Measurements from ENCODE around the gene BRAF. TPM values are rescaled to one million over a fixed set of nuclear protein-coding genes. Genes with fewer than 3 reads are reported as not detected.
"Not testable (repeated sequence)": the region's sequence is repeated elsewhere in the genome, so short reads cannot be mapped to it uniquely, and the experiment has no call there.

The BRAF gene
- total and polyA plus RNA-seq, 2 donors, result 11.0 to 17.3 TPM

DNA sequence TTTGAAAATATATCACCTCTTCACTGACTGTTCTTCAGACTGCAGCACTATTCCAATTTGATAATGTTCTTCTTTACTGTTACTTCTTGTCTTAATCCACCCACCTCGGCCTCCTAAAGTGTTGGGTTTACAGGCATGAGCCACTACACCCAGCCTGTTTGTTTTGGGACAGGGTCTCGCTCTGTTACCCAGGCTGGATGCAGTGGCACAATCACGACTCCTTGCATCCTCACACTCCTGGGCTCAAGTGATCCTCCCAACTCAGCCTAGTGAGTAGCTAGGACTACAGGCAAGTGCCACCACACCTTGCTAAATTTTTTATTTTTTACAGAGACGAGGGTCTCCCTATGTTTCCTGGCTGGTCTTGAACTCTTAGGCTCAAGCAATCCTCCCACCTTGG, 150.4 kb downstream of the BRAF start:
- no peak overlapping the region for H3K27ac ChIP-seq (ENCODE audit: low read depth in 1 of 2, low read length in 1 of 2)
- H3K27me3 ChIP-seq (ENCODE audit: control insufficient read depth in 2 of 2, insufficient read depth in 1 of 2, low read length in 1 of 2), result no peaks in the 10 kb centered on the region
- 97% methylated on average over 4 of the region's 4 CpGs for WGBS
- peaks cover 12 to 36% of the 10 kb centered on the region in 2 donors for H3K36me3 ChIP-seq (ENCODE audit: control insufficient read depth in 2 of 2, insufficient read depth in 2 of 2, low read length in 1 of 2)
- no peaks in the 10 kb centered on the region for H3K9me3 ChIP-seq (ENCODE audit: control insufficient read depth in 2 of 2, insufficient read depth in 1 of 2, low read length in 1 of 2)
- no peak for DNase-seq (ENCODE audit: low read depth in 6 of 9, low spot score in 9 of 9)
- H3K4me1 ChIP-seq (ENCODE audit: control insufficient read depth in 2 of 2, insufficient read depth in 2 of 2, low read length in 2 of 2), result no peaks in the 10 kb centered on the region
- no peak overlapping the region for H3K4me3 ChIP-seq (ENCODE audit: low read length in 2 of 2)

DNA sequence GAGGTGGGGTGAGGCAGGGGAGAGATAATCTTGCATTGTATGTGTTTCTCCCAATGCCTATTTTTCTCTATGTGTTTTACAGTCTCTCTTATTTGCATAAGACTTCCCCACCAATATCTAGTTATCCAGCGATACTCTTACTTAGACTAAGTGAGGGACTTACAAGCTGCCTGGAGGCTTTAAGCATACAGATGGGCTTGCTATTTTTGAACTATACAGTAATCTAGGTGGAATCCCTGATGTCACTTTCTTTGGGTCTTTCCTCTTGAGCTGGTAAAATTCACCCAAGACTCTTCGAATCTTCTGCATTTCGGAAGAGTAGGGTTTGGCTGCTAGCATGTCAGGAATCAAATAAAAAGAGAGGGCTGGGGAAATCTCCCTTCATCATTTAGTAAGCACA, 151.6 kb downstream of the BRAF start:
- no peak overlapping the region for H3K27ac ChIP-seq (ENCODE audit: low read depth in 1 of 2, low read length in 1 of 2)
- no peaks in the 10 kb centered on the region for H3K4me1 ChIP-seq (ENCODE audit: control insufficient read depth in 2 of 2, insufficient read depth in 2 of 2, low read length in 2 of 2)
- no peak for DNase-seq (ENCODE audit: low read depth in 6 of 9, low spot score in 9 of 9)
- no peaks in the 10 kb centered on the region for H3K27me3 ChIP-seq (ENCODE audit: control insufficient read depth in 2 of 2, insufficient read depth in 1 of 2, low read length in 1 of 2)
- peaks cover 12 to 28% of the 10 kb centered on the region in 2 donors for H3K36me3 ChIP-seq (ENCODE audit: control insufficient read depth in 2 of 2, insufficient read depth in 2 of 2, low read length in 1 of 2)
- 96% methylated on average over 3 of the region's 3 CpGs for WGBS
- H3K4me3 ChIP-seq (ENCODE audit: low read length in 2 of 2), result no peak overlapping the region
- peaks cover 0 to 4% of the 10 kb centered on the region in 2 donors for H3K9me3 ChIP-seq (ENCODE audit: control insufficient read depth in 2 of 2, insufficient read depth in 1 of 2, low read length in 1 of 2)

DNA sequence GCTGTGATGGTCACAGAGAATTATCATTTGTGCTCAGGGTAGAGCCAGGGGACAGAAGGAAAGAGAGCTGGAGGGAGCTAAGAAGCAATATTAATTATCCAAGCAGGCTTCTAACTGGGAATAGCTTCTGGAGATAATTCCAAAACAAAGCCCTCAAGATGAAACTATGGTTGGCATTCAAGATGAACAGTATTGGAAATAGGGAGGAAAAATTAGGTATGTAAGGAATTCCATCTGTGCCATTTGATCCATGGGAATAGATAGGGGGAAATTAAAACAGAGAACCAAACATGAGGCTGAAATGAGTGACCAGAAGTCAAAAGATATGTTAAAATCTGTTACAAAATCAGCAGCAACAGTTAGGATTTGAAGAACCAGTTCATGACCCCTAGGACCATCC, 152.9 kb downstream of the BRAF start:
- Histone ChIP-seq H3K4me1 (ENCODE audit: control insufficient read depth in 2 of 2, insufficient read depth in 2 of 2, low read length in 2 of 2) (no peaks in the 10 kb centered on the region), H3K27ac (ENCODE audit: low read depth in 1 of 2, low read length in 1 of 2) (no peak overlapping the region)
- DNase-seq (ENCODE audit: low read depth in 6 of 9, low spot score in 9 of 9), result no peak

GRCh38 chr7:140769852-140770251, 154.9 kb downstream of the BRAF start:
- no peaks in the 10 kb centered on the region for H3K4me1 ChIP-seq (ENCODE audit: control insufficient read depth in 2 of 2, insufficient read depth in 2 of 2, low read length in 2 of 2)
- peaks cover 12 to 19% of the 10 kb centered on the region in 2 donors for H3K36me3 ChIP-seq (ENCODE audit: control insufficient read depth in 2 of 2, insufficient read depth in 2 of 2, low read length in 1 of 2)
- no peak for DNase-seq (ENCODE audit: low read depth in 6 of 9, low spot score in 9 of 9)
- H3K4me3 ChIP-seq (ENCODE audit: low read length in 2 of 2), result no peak overlapping the region
- H3K9me3 ChIP-seq (ENCODE audit: control insufficient read depth in 2 of 2, insufficient read depth in 1 of 2, low read length in 1 of 2), result peaks cover 0 to 4% of the 10 kb centered on the region in 2 donors
- 98% methylated on average over 3 of the region's 3 CpGs for WGBS
- H3K27ac ChIP-seq (ENCODE audit: low read depth in 1 of 2, low read length in 1 of 2), result no peak overlapping the region
- no peaks in the 10 kb centered on the region for H3K27me3 ChIP-seq (ENCODE audit: control insufficient read depth in 2 of 2, insufficient read depth in 1 of 2, low read length in 1 of 2)

More for the DNA sequence above, 152.9 kb downstream of the BRAF start:
- H3K9me3 ChIP-seq (ENCODE audit: control insufficient read depth in 2 of 2, insufficient read depth in 1 of 2, low read length in 1 of 2), result peaks cover 0 to 4% of the 10 kb centered on the region in 2 donors
- no peaks in the 10 kb centered on the region for H3K27me3 ChIP-seq (ENCODE audit: control insufficient read depth in 2 of 2, insufficient read depth in 1 of 2, low read length in 1 of 2)
- H3K36me3 ChIP-seq (ENCODE audit: control insufficient read depth in 2 of 2, insufficient read depth in 2 of 2, low read length in 1 of 2), result peaks cover 14 to 30% of the 10 kb centered on the region in 2 donors
- H3K4me3 ChIP-seq (ENCODE audit: low read length in 2 of 2), result no peak overlapping the region

DNA sequence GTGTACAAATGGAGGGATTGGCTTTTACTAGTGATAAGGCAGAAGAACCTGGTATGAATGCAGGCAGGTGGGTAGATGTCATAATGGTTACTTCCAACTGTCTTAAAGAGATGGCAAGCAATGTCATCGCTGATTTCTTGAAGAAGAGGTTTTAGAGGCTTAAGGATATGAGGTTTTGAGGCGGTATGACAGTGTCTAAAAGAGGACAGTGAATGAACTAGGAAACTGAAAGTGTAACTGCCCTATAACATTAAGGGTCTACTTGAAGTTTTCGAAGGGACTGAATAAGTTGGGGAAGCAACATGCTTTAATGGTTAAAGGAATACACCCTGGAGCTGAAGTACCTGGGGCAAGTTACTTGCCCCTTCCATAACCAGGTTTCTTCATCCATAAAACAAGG, 157.3 kb downstream of the BRAF start:
- WGBS, result 98% methylated on average over 3 of the region's 3 CpGs
- H3K4me1 ChIP-seq (ENCODE audit: control insufficient read depth in 2 of 2, insufficient read depth in 2 of 2, low read length in 2 of 2), result no peaks in the 10 kb centered on the region
- no peak for DNase-seq (ENCODE audit: low read depth in 6 of 9, low spot score in 9 of 9)
- H3K9me3 ChIP-seq (ENCODE audit: control insufficient read depth in 2 of 2, insufficient read depth in 1 of 2, low read length in 1 of 2), result peaks cover 0 to 4% of the 10 kb centered on the region in 2 donors
- H3K36me3 ChIP-seq (ENCODE audit: control insufficient read depth in 2 of 2, insufficient read depth in 2 of 2, low read length in 1 of 2), result peaks cover 7 to 10% of the 10 kb centered on the region in 2 donors
- no peaks in the 10 kb centered on the region for H3K27me3 ChIP-seq (ENCODE audit: control insufficient read depth in 2 of 2, insufficient read depth in 1 of 2, low read length in 1 of 2)
- no peak overlapping the region for H3K4me3 ChIP-seq (ENCODE audit: low read length in 2 of 2)
- no peak overlapping the region for H3K27ac ChIP-seq (ENCODE audit: low read depth in 1 of 2, low read length in 1 of 2)

- H3K4me1 ChIP-seq (ENCODE audit: control insufficient read depth in 2 of 2, insufficient read depth in 2 of 2, low read length in 2 of 2); H3K4me3 ChIP-seq (ENCODE audit: low read length in 2 of 2); H3K36me3 ChIP-seq (ENCODE audit: control insufficient read depth in 2 of 2, insufficient read depth in 2 of 2, low read length in 1 of 2); DNase-seq (ENCODE audit: low read depth in 6 of 9, low spot score in 9 of 9); H3K27ac ChIP-seq (ENCODE audit: low read depth in 1 of 2, low read length in 1 of 2); H3K27me3 ChIP-seq (ENCODE audit: control insufficient read depth in 2 of 2, insufficient read depth in 1 of 2, low read length in 1 of 2); H3K9me3 ChIP-seq (ENCODE audit: control insufficient read depth in 2 of 2, insufficient read depth in 1 of 2, low read length in 1 of 2): not testable (repeated sequence)
- WGBS, result no CpG with 5 or more reads among the region's 1 CpG
Observed at GRCh38 chr7:140765441-140765840, 159.3 kb downstream of the BRAF start.

- not testable (repeated sequence) for H3K9me3 ChIP-seq (ENCODE audit: control insufficient read depth in 2 of 2, insufficient read depth in 1 of 2, low read length in 1 of 2); DNase-seq (ENCODE audit: low read depth in 6 of 9, low spot score in 9 of 9); H3K4me1 ChIP-seq (ENCODE audit: control insufficient read depth in 2 of 2, insufficient read depth in 2 of 2, low read length in 2 of 2); H3K27ac ChIP-seq (ENCODE audit: low read depth in 1 of 2, low read length in 1 of 2); H3K27me3 ChIP-seq (ENCODE audit: control insufficient read depth in 2 of 2, insufficient read depth in 1 of 2, low read length in 1 of 2); H3K36me3 ChIP-seq (ENCODE audit: control insufficient read depth in 2 of 2, insufficient read depth in 2 of 2, low read length in 1 of 2); H3K4me3 ChIP-seq (ENCODE audit: low read length in 2 of 2)
- 97% methylated on average over 25 of the region's 25 CpGs for WGBS
Observed at GRCh38 chr7:140763166-140763565, 161.6 kb downstream of the BRAF start.

GRCh38 chr7:140761375-140761774, 163.4 kb downstream of the BRAF start:
- H3K36me3 ChIP-seq (ENCODE audit: control insufficient read depth in 2 of 2, insufficient read depth in 2 of 2, low read length in 1 of 2); H3K9me3 ChIP-seq (ENCODE audit: control insufficient read depth in 2 of 2, insufficient read depth in 1 of 2, low read length in 1 of 2); H3K27me3 ChIP-seq (ENCODE audit: control insufficient read depth in 2 of 2, insufficient read depth in 1 of 2, low read length in 1 of 2); H3K27ac ChIP-seq (ENCODE audit: low read depth in 1 of 2, low read length in 1 of 2); DNase-seq (ENCODE audit: low read depth in 6 of 9, low spot score in 9 of 9); H3K4me3 ChIP-seq (ENCODE audit: low read length in 2 of 2); H3K4me1 ChIP-seq (ENCODE audit: control insufficient read depth in 2 of 2, insufficient read depth in 2 of 2, low read length in 2 of 2): not testable (repeated sequence)
- 88% methylated on average over 3 of the region's 3 CpGs for WGBS

GRCh38 chr7:140754506-140754905, 170.2 kb downstream of the BRAF start:
- H3K4me3 ChIP-seq (ENCODE audit: low read length in 2 of 2), result no peak overlapping the region
- no peak for DNase-seq (ENCODE audit: low read depth in 6 of 9, low spot score in 9 of 9)
- no peak overlapping the region for H3K27ac ChIP-seq (ENCODE audit: low read depth in 1 of 2, low read length in 1 of 2)
- no peaks in the 10 kb centered on the region for H3K4me1 ChIP-seq (ENCODE audit: control insufficient read depth in 2 of 2, insufficient read depth in 2 of 2, low read length in 2 of 2)
- no peaks in the 10 kb centered on the region for H3K9me3 ChIP-seq (ENCODE audit: control insufficient read depth in 2 of 2, insufficient read depth in 1 of 2, low read length in 1 of 2)
- H3K27me3 ChIP-seq (ENCODE audit: control insufficient read depth in 2 of 2, insufficient read depth in 1 of 2, low read length in 1 of 2), result no peaks in the 10 kb centered on the region
- H3K36me3 ChIP-seq (ENCODE audit: control insufficient read depth in 2 of 2, insufficient read depth in 2 of 2, low read length in 1 of 2), result peaks cover 0 to 4% of the 10 kb centered on the region in 2 donors
- WGBS, result 92% methylated on average over 3 of the region's 3 CpGs

- H3K4me3 ChIP-seq (ENCODE audit: low read length in 2 of 2), result no peak overlapping the region
- H3K36me3 ChIP-seq (ENCODE audit: control insufficient read depth in 2 of 2, insufficient read depth in 2 of 2, low read length in 1 of 2), result peaks cover 0 to 15% of the 10 kb centered on the region in 2 donors
- no peak overlapping the region for H3K27ac ChIP-seq (ENCODE audit: low read depth in 1 of 2, low read length in 1 of 2)
- H3K9me3 ChIP-seq (ENCODE audit: control insufficient read depth in 2 of 2, insufficient read depth in 1 of 2, low read length in 1 of 2), result no peaks in the 10 kb centered on the region
- H3K4me1 ChIP-seq (ENCODE audit: control insufficient read depth in 2 of 2, insufficient read depth in 2 of 2, low read length in 2 of 2), result no peaks in the 10 kb centered on the region
- no peaks in the 10 kb centered on the region for H3K27me3 ChIP-seq (ENCODE audit: control insufficient read depth in 2 of 2, insufficient read depth in 1 of 2, low read length in 1 of 2)
- 100% methylated on average over 1 of the region's 1 CpG for WGBS
- DNase-seq (ENCODE audit: low read depth in 6 of 9, low spot score in 9 of 9), result no peak
Observed at GRCh38 chr7:140752533-140752932, 172.2 kb downstream of the BRAF start.
